ENCODE results near the gene HK2.
"Not testable (repeated sequence)": the region's sequence is repeated elsewhere in the genome, so short reads cannot be mapped to it uniquely, and the experiment has no call there.

The HK2 gene

DNA sequence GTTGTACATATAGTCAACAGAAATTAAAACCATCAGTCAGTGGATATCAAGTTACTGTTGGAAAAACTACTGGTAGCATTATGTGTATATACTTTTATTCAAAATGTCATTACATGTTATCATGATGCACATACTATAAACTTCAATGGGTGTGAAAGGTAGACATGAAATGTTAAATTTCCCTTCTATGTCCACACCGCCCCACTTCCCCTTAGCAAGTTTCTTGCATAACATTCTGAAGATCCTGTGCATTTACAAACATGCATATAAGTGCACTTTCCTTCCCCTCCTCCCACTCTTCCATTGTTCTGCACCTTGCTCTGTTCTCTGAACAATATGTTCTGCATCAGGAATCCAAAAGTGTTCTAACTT is 16.6 kb upstream of the HK2 start:
- Histone ChIP-seq H3K9me3 (ENCODE audit: insufficient read depth, low read depth, low read length) (no peaks in the 10 kb centered on the region), H3K27me3 (ENCODE audit: insufficient read depth, low read length) (no peaks in the 10 kb centered on the region), H3K4me1 (ENCODE audit: insufficient read depth, low read length) (peaks cover 2% of the 10 kb centered on the region; the same call in 1 of the 2 replicates), H3K27ac (ENCODE audit: low read depth, low read length) (no peak overlapping the region), H3K36me3 (ENCODE audit: insufficient read depth, low read length) (no peaks in the 10 kb centered on the region), H3K4me3 (ENCODE audit: low read length) (no peak overlapping the region), H3K9ac (ENCODE audit: low read depth, low read length) (no peak overlapping the region)
- 80% methylated on average over 1 of the region's 1 CpG for WGBS

DNA sequence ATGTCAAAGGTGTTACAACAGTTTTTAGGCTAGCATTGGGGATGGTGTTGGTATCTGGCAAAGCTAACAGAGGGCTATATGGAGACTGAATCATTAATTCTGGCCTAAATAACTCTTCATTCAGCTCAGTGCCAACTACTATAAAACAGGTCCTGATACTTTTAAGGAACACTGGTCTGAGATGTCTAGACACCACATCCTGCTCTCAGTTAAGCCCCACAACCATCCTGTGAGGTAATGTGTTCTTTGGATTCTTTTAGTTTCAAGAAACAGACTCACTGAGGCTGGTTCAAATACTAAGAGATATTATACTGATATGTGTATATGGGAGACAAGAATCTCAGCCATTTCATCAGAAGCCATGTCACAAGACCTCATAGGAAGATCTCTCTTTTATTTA is 14.2 kb upstream of the HK2 start:
- Histone ChIP-seq H3K4me1 (ENCODE audit: insufficient read depth, low read length) (peaks cover 8% of the 10 kb centered on the region; the same call in 1 of the 2 replicates), H3K36me3 (ENCODE audit: insufficient read depth, low read length) (no peaks in the 10 kb centered on the region), H3K9me3 (ENCODE audit: insufficient read depth, low read depth, low read length) (no peaks in the 10 kb centered on the region), H3K9ac (ENCODE audit: low read depth, low read length) (no peak overlapping the region), H3K27ac (ENCODE audit: low read depth, low read length) (no peak overlapping the region), H3K4me3 (ENCODE audit: low read length) (no peak overlapping the region), H3K27me3 (ENCODE audit: insufficient read depth, low read length) (no peaks in the 10 kb centered on the region)

GRCh38 chr2:74821177-74822126 is 12.5 kb upstream of the HK2 start:
- Histone ChIP-seq H3K4me1 (ENCODE audit: insufficient read depth, low read length) (peaks cover 8% of the 10 kb centered on the region; the same call in 1 of the 2 replicates), H3K9ac (ENCODE audit: low read depth, low read length) (no peak overlapping the region), H3K9me3 (ENCODE audit: insufficient read depth, low read depth, low read length) (no peaks in the 10 kb centered on the region), H3K36me3 (ENCODE audit: insufficient read depth, low read length) (no peaks in the 10 kb centered on the region), H3K4me3 (ENCODE audit: low read length) (no peak overlapping the region), H3K27me3 (ENCODE audit: insufficient read depth, low read length) (no peaks in the 10 kb centered on the region), H3K27ac (ENCODE audit: low read depth, low read length) (no peak overlapping the region)
- 93% methylated on average over 3 of the region's 3 CpGs for WGBS

DNA sequence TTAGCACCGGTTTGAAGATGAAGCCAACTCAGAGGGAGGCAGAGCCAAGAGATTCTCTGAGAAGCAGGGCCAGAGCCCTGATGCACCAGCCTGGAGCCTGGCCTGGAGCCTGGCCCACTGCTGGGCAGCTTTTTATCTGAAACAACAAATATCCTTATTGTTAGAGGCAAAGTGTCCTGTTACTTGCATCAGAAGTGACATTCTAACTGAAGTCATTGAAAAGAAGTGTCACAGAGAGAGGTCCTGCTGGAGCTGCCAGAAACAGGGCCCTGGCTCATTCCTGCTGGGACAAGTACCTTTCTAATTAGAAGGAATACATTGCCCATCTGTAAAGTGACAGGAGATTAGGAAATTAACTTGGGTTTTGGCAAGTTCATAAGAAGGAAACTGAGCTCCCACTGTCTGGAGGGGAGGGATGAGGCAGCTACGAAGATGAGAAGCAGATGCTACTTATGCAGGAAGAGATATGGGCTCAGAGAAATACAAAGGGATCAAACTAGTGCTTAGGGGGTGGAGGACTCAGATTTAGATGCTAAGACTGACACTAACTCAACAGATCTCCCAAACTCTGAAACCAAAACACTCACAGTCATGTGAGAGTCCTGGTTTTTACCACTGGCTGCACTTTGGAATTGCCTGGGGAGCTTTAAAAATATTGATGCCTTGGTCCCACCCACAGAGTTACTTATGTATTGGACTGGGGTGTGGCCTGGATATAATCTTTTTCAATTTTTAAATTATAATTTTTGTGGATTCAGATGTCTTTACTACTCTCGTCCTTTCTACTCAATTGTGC is 11.0 kb upstream of the HK2 start:
- no peaks in the 10 kb centered on the region; the same call in 1 of the 2 replicates for H3K27me3 ChIP-seq (ENCODE audit: insufficient read depth, low read length)
- H3K4me1 ChIP-seq (ENCODE audit: insufficient read depth, low read length) = peaks cover 8% of the 10 kb centered on the region; the same call in 1 of the 2 replicates
- H3K9me3 ChIP-seq (ENCODE audit: insufficient read depth, low read depth, low read length) = no peaks in the 10 kb centered on the region
- WGBS = 41% methylated on average over 2 of the region's 3 CpGs
- no peaks in the 10 kb centered on the region for H3K36me3 ChIP-seq (ENCODE audit: insufficient read depth, low read length)
- H3K4me3 ChIP-seq (ENCODE audit: low read length) = no peak overlapping the region
- no peak overlapping the region for H3K9ac ChIP-seq (ENCODE audit: low read depth, low read length)
- H3K27ac ChIP-seq (ENCODE audit: low read depth, low read length) = no peak overlapping the region

DNA sequence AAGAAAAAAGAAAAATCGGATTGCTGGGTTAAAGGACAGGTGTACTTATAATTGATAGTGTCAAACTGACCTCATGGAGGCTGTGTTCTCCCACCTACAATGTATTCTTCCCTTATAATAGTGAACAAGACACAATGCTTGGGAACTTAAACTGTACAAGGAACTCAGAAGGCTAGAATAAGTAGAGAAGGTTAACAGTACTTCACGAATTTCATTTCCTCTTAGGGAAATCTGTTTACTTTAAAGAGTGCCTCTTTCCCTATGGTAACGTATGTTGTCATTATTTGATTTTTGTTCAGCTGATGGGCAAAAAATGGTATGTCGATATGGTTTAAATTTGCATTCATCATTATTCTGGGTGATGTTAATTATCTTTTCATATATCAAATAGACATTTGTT is 9.2 kb upstream of the HK2 start:
- Histone ChIP-seq H3K36me3 (ENCODE audit: insufficient read depth, low read length) (no peaks in the 10 kb centered on the region), H3K4me3 (ENCODE audit: low read length) (no peak overlapping the region), H3K27ac (ENCODE audit: low read depth, low read length) (no peak overlapping the region), H3K4me1 (ENCODE audit: insufficient read depth, low read length) (peaks cover 8% of the 10 kb centered on the region; the same call in 1 of the 2 replicates), H3K9ac (ENCODE audit: low read depth, low read length) (no peak overlapping the region), H3K27me3 (ENCODE audit: insufficient read depth, low read length) (no peaks in the 10 kb centered on the region; the same call in 1 of the 2 replicates), H3K9me3 (ENCODE audit: insufficient read depth, low read depth, low read length) (no peaks in the 10 kb centered on the region)
- WGBS = 90% methylated on average over 3 of the region's 4 CpGs

GRCh38 chr2:74828543-74828942 is 5.4 kb upstream of the HK2 start:
- H3K36me3 ChIP-seq (ENCODE audit: insufficient read depth, low read length) = no peaks in the 10 kb centered on the region
- H3K4me3 ChIP-seq (ENCODE audit: low read length) = no peak overlapping the region
- no peaks in the 10 kb centered on the region; the same call in 1 of the 2 replicates for H3K27me3 ChIP-seq (ENCODE audit: insufficient read depth, low read length)
- no peaks in the 10 kb centered on the region for H3K9me3 ChIP-seq (ENCODE audit: insufficient read depth, low read depth, low read length)
- WGBS = no CpG with 5 or more reads among the region's 2 CpGs
- H3K27ac ChIP-seq (ENCODE audit: low read depth, low read length) = no peak overlapping the region
- H3K4me1 ChIP-seq (ENCODE audit: insufficient read depth, low read length) = peaks cover 3% of the 10 kb centered on the region; the same call in 1 of the 2 replicates
- H3K9ac ChIP-seq (ENCODE audit: low read depth, low read length) = no peak overlapping the region

GRCh38 chr2:74831693-74832530 is 2.0 kb upstream of the HK2 start:
- H3K4me1 ChIP-seq (ENCODE audit: insufficient read depth, low read length) = peaks cover 12% of the 10 kb centered on the region
- WGBS = 82% methylated on average over 7 of the region's 7 CpGs

DNA sequence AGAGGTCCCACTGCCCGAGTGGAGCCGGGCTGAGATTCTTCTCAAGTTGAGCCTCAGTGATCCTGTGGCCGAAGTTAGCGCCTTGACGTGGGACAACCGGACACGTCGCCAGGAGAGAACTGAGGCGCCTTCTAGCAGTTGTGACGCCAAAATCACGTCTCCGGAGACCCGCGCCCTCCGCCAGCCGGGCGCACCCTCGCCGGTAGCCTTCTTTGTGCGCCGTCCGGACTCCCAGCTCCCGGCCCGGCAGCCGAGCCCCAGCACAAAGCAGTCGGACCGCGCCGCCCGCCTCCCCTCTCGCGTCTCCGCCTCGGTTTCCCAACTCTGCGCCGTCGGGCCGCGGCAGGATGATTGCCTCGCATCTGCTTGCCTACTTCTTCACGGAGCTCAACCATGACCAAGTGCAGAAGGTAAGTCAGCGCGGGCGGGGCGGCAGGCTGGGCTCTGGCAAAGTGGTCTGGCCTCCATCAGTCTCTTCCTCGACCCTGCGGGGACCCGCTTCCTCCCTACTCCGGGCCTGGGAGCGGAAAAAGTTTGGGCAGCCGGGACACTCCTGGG is 386 bp downstream of the HK2 start:
- under 1% methylated on average over 51 of the region's 51 CpGs for WGBS
- not testable (repeated sequence) for H3K9me3 ChIP-seq (ENCODE audit: insufficient read depth, low read depth, low read length); H3K36me3 ChIP-seq (ENCODE audit: insufficient read depth, low read length); H3K27me3 ChIP-seq (ENCODE audit: insufficient read depth, low read length)
- Histone ChIP-seq H3K4me3 (ENCODE audit: low read length) (peak overlapping the region; percentile 95), H3K27ac (ENCODE audit: low read depth, low read length) (peak overlapping the region; percentile 98), H3K4me1 (ENCODE audit: insufficient read depth, low read length) (peaks cover 29% of the 10 kb centered on the region), H3K9ac (ENCODE audit: low read depth, low read length) (peak overlapping the region; percentile 95)

More at GRCh38 chr2:74831693-74832530, 2.0 kb upstream of the HK2 start:
- no peaks in the 10 kb centered on the region for H3K9me3 ChIP-seq (ENCODE audit: insufficient read depth, low read depth, low read length)
- H3K9ac ChIP-seq (ENCODE audit: low read depth, low read length) = no peak overlapping the region
- no peak overlapping the region for H3K27ac ChIP-seq (ENCODE audit: low read depth, low read length)
- no peak overlapping the region for H3K4me3 ChIP-seq (ENCODE audit: low read length)
- H3K27me3 ChIP-seq (ENCODE audit: insufficient read depth, low read length) = no peaks in the 10 kb centered on the region; the same call in 1 of the 2 replicates
- no peaks in the 10 kb centered on the region for H3K36me3 ChIP-seq (ENCODE audit: insufficient read depth, low read length)

DNA sequence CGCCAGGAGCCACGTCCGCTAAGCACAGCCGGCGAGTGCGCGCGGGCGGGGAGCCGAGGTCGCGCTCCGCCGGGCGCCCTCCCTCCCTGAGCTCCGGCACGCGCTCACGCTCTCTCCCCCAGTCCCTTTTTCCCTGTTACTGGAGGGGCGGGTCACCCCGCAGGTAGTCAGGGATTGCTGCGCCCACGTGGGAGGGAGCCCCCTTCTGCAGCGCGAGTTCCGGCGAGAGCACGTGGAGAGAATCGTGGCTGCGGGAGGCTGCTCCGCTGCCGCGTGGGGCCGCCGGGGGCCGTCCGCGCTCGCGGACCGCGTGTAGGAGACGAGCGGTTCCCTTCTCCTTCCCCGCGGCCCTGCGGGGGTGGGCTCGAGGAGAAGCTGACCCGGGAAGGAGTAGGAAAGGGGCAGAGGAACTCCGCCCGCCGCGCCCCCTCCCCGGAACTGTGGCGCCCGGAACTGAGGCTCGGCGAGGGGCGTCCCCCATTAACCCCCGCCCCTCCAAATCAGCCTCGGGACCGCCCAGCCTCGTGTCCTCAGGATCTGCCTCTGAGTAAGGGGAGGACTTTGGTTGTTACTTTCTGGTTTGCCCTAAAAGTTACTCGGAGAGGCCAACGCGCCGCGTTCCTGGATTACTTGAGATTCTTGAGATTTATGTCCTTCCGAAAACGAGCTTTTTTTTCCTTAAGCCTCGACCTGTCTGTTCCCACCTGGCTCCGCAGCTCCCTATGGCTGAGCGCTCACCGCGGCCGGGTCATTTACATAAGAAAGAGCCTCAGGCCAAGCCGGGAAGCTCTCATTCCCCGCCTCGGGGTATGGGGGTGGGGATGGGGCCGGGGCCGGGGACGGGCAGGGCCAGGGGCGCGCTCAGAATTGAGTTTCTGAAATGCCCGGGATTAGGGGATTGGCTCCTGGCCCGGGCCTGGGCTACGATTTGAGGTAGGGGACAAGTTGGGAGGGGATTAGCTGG is 1.1 kb downstream of the HK2 start:
- WGBS = under 1% methylated on average over 84 of the region's 87 CpGs
- Histone ChIP-seq H3K36me3 (ENCODE audit: insufficient read depth, low read length) (no peaks in the 10 kb centered on the region), H3K27ac (ENCODE audit: low read depth, low read length) (peak overlapping the region; percentile 98), H3K4me3 (ENCODE audit: low read length) (peak overlapping the region; percentile 95), H3K9me3 (ENCODE audit: insufficient read depth, low read depth, low read length) (no peaks in the 10 kb centered on the region), H3K9ac (ENCODE audit: low read depth, low read length) (peak overlapping the region; percentile 95), H3K27me3 (ENCODE audit: insufficient read depth, low read length) (no peaks in the 10 kb centered on the region), H3K4me1 (ENCODE audit: insufficient read depth, low read length) (peaks cover 30% of the 10 kb centered on the region)
